ENCODE measurements around the gene UPP1.

Gene UPP1

GRCh38 chr7:48085433-48085791, 3.7 kb upstream of the UPP1 start:
- no peak for DNase-seq (ENCODE audit: extremely low read depth, low read depth)
- TF ChIP-seq CTCF (IDR thresholded peaks at IDR 0.05; ENCODE audit: low read depth, low read length), result no peak

- DNase-seq (ENCODE audit: extremely low read depth, low read depth), result no peak
- TF ChIP-seq CTCF (IDR thresholded peaks at IDR 0.05; ENCODE audit: low read depth, low read length), result no peak
These were observed 3.1 kb upstream of the UPP1 start for GRCh38 chr7:48085942-48086341.

- TF ChIP-seq CTCF (IDR thresholded peaks at IDR 0.05; ENCODE audit: low read depth, low read length), result no peak; the same call in 1 of the 2 replicates
- no peak for DNase-seq (ENCODE audit: extremely low read depth, low read depth)
These were observed 1.7 kb upstream of the UPP1 start for GRCh38 chr7:48087349-48087748.

GRCh38 chr7:48088559-48089045, 463 bp upstream of the UPP1 start:
- DNase-seq (ENCODE audit: extremely low read depth, low read depth), result peak; percentile 83
- no peak for TF ChIP-seq CTCF (IDR thresholded peaks at IDR 0.05; ENCODE audit: low read depth, low read length)

- DNase-seq (ENCODE audit: extremely low read depth, low read depth), result no peak
- no peak for TF ChIP-seq CTCF (IDR thresholded peaks at IDR 0.05; ENCODE audit: low read depth, low read length)
These were observed 1.2 kb downstream of the UPP1 start for GRCh38 chr7:48090095-48090805.

GRCh38 chr7:48091506-48092433, 2.7 kb downstream of the UPP1 start:
- no peak for TF ChIP-seq CTCF (IDR thresholded peaks at IDR 0.05; ENCODE audit: low read depth, low read length)
- DNase-seq (ENCODE audit: extremely low read depth, low read depth), result no peak

GRCh38 chr7:48094861-48095293, 5.8 kb downstream of the UPP1 start:
- DNase-seq (ENCODE audit: extremely low read depth, low read depth), result no peak
- no peak for TF ChIP-seq CTCF (IDR thresholded peaks at IDR 0.05; ENCODE audit: low read depth, low read length)

Data from AG09319 (cell line).